Trophoblast cell (in vitro differentiated cells and primary cell): ENCODE measurements around the gene DAZAP1.
A peak's percentile ranks its signal among the peaks of the same experiment; 100 is the strongest.

Experiments used
- DNase-seq, 2 donors: peaks; one replicate each; pipeline ENCODE4 v3.0.0-alpha.2; 2016
- H2AFZ ChIP-seq: 2 replicates; pipeline ENCODE4 v1.6.1; 2013; ENCODE audit warnings: low read length, moderate library complexity, mild to moderate bottlenecking; ENCODE audit not compliant: insufficient read depth, poor library complexity
- H2AK5ac ChIP-seq: 2 replicates; pipeline ENCODE4 v1.6.1; 2013; ENCODE audit warnings: mild to moderate bottlenecking, low read length
- H2BK120ac ChIP-seq: 2 replicates; pipeline ENCODE4 v1.6.1; 2013; ENCODE audit warnings: low read length, mild to moderate bottlenecking, moderate library complexity; ENCODE audit not compliant: insufficient read depth, poor library complexity
- H2BK12ac ChIP-seq: 2 replicates; pipeline ENCODE4 v1.6.1; 2013; ENCODE audit warnings: mild to moderate bottlenecking, low read length, moderate library complexity
- H2BK5ac ChIP-seq: 2 replicates; pipeline ENCODE4 v1.6.1; 2013; ENCODE audit warnings: low read length, low read depth, moderate library complexity, mild to moderate bottlenecking; ENCODE audit not compliant: poor library complexity
- H3K14ac ChIP-seq: 2 replicates; pipeline ENCODE4 v1.6.1; 2013; ENCODE audit warnings: mild to moderate bottlenecking, low read length
- H3K18ac ChIP-seq: 2 replicates; pipeline ENCODE4 v1.6.1; 2013; ENCODE audit warnings: mild to moderate bottlenecking, low read length
- H3K23ac ChIP-seq: 2 replicates; pipeline ENCODE4 v1.6.1; 2013; ENCODE audit warnings: low read length
- H3K27ac ChIP-seq: 2 replicates; pipeline ENCODE4 v1.5.1; 2013; ENCODE audit warnings: low read depth, mild to moderate bottlenecking, inconsistent platforms, low read length, moderate library complexity
- H3K27me3 ChIP-seq: 2 replicates; pipeline ENCODE4 v1.6.1; 2013; ENCODE audit warnings: inconsistent platforms, mild to moderate bottlenecking, low read length, moderate library complexity; ENCODE audit not compliant: insufficient read depth
- H3K36me3 ChIP-seq, 2 experiments: 1 replicate in 1 of 2; 2 replicates in 1 of 2; pipeline ENCODE4 v1.6.1; 2013; ENCODE audit warnings: low read length in 2 of 2, mild to moderate bottlenecking in 2 of 2, moderate library complexity in 1 of 2; ENCODE audit not compliant: insufficient read depth in 2 of 2, control insufficient read depth in 1 of 2
- H3K4ac ChIP-seq: 2 replicates; pipeline ENCODE4 v1.6.1; 2013; ENCODE audit warnings: low read depth, mild to moderate bottlenecking, low read length, moderate library complexity
- H3K4me1 ChIP-seq, 2 experiments: 1 replicate in 1 of 2; 2 replicates in 1 of 2; pipeline ENCODE4 v1.6.1; 2013; ENCODE audit warnings: low read length in 2 of 2, mild to moderate bottlenecking in 2 of 2, moderate library complexity in 1 of 2; ENCODE audit not compliant: insufficient read depth in 2 of 2, control insufficient read depth in 1 of 2
- H3K4me2 ChIP-seq: 2 replicates; pipeline ENCODE4 v1.6.1; 2013; ENCODE audit warnings: inconsistent platforms, mild to moderate bottlenecking, low read length, moderate library complexity
- H3K4me3 ChIP-seq: 2 replicates; pipeline ENCODE4 v1.5.1; 2013; ENCODE audit warnings: mild to moderate bottlenecking, low read depth, low read length, inconsistent platforms
- H3K79me1 ChIP-seq: one replicate; pipeline ENCODE4 v1.6.1; 2013; ENCODE audit warnings: low read length
- H3K79me2 ChIP-seq: 2 replicates; pipeline ENCODE4 v1.6.1; 2013; ENCODE audit warnings: low read length, mild to moderate bottlenecking; ENCODE audit not compliant: control insufficient read depth, insufficient read depth, poor library complexity
- H3K9ac ChIP-seq: 2 replicates; pipeline ENCODE4 v1.6.1; 2013; ENCODE audit warnings: mild to moderate bottlenecking, low read length
- H3K9me3 ChIP-seq: 2 replicates; pipeline ENCODE4 v1.6.1; 2013; ENCODE audit warnings: low read depth, mild to moderate bottlenecking, control low read depth, inconsistent platforms, low read length; ENCODE audit not compliant: insufficient read depth
- H4K12ac ChIP-seq: 2 replicates; pipeline ENCODE4 v1.6.1; 2013; ENCODE audit warnings: low read depth, mild to moderate bottlenecking, low read length, moderate library complexity
- H4K8ac ChIP-seq: 2 replicates; pipeline ENCODE4 v1.6.1; 2013; ENCODE audit warnings: low read depth, mild to moderate bottlenecking, low read length, moderate library complexity
- H4K91ac ChIP-seq: one replicate; pipeline ENCODE4 v1.6.1; 2013; ENCODE audit warnings: low read depth, mild to moderate bottlenecking, low read length, moderate library complexity
- WGBS: extraction: QIAGEN DNeasy Blood & Tissue Kit; methylation state at CpG from one replicate; pipeline ENCODE4 v1.1.7; 2013; ENCODE audit warnings: missing lambda C conversion rate; ENCODE audit not compliant: insufficient read length, insufficient coverage; ENCODE audit errors: extremely low coverage; 5-methylcytosine and 5-hydroxymethylcytosine counted together

Gene DAZAP1

DNA sequence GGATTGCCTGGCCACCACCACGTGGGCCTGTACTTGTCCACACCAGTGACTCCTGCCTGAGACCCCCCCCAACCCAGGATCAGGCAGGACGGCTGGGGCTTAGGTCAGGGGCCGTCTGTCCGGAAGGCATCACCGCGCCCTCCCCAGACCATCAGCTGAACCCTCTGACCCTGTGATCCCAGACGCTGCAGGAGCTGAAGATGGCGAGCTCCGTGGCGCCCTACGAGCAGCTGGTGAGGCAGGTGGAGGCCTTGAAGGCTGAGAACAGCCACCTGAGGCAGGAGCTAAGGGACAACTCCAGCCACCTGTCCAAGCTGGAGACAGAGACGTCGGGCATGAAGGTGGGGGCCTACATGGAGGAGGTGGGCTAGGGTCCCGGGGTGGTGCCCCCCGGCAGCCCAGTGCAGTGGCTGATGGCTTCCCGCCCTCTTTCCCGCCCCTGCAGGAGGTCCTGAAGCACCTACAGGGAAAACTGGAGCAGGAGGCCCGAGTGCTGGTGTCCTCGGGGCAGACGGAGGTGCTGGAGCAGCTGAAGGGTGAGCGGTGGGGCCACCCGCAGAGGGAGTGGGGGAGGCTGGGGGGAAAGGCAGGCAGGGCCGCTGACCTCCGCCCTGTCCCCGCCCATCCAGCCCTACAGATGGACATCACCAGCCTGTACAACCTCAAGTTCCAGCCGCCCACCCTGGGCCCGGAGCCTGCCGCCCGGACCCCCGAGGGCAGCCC, 45.6 kb downstream of the DAZAP1 start:
- Histone ChIP-seq H3K79me1 (no peaks in the 10 kb centered on the region), H3K79me2 (no peaks in the 10 kb centered on the region), H3K4ac (no peak overlapping the region), H2BK12ac (no peak overlapping the region), H3K27ac (no peak overlapping the region), H2AK5ac (no peak overlapping the region), H3K9ac (no peak overlapping the region), H3K23ac (no peak overlapping the region), H2AFZ (no peak overlapping the region), H2BK120ac (no peak overlapping the region), H3K27me3 (peaks cover 40% of the 10 kb centered on the region), H4K8ac (no peak overlapping the region), H3K4me3 (no peak overlapping the region), H3K14ac (no peak overlapping the region), H3K4me2 (no peak overlapping the region), H2BK5ac (no peak overlapping the region), H3K4me1 (no peaks in the 10 kb centered on the region), H4K12ac (no peak overlapping the region), H3K36me3 (no peaks in the 10 kb centered on the region), H4K91ac (no peak overlapping the region), H3K18ac (no peak overlapping the region), H3K9me3 (peaks cover 26% of the 10 kb centered on the region)
- no CpG with 5 or more reads among the region's 30 CpGs for WGBS
- DNase-seq, result no peak

DNA sequence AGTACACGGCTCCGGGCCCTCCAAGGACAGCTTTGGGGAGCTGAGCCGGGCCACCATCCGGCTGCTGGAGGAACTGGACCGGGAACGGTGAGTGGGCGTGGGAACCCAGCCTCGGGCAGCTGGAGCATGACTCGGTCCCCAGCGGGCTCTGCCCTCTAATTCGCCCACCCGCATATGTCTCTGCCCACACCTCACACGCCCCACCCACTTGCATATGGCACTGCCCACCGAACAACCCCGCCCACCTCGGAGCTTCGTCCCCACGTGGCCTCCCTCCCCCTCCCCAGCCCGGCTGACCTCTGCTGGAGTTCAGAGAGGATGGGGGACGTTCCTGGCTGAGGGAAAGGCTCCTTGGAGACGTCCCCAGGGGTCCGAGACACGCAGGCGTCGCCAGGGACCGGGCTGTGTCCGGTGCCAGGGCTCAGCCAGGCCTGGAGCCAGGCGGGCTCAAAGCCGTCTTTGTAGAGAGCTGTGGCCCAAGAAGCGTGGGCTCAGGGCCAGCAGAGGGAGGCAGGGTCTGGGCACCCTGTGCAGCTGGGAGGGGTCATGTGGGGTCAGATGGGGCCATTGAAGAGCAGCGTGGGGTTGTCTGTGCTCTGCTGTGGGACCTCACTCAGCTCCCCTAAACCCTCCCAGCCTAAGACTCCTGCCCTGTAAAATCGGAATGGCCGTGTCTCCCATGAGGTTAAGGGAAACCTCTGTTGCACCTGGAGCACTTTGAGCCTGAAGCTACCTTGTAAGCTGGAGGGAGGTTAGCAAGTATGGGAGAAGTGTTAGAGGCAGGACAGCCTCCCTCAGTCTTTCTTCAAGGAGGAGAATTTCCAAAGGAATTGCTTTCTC, 46.4 kb downstream of the DAZAP1 start:
- WGBS, result no CpG with 5 or more reads among the region's 33 CpGs
- H3K27me3 ChIP-seq, result peaks cover 37% of the 10 kb centered on the region
- H2AFZ ChIP-seq, result no peak overlapping the region
- DNase-seq, result no peak
- no peak overlapping the region for H2BK120ac ChIP-seq
- H3K14ac ChIP-seq, result no peak overlapping the region
- H4K12ac ChIP-seq, result no peak overlapping the region
- no peaks in the 10 kb centered on the region for H3K79me1 ChIP-seq
- H2BK5ac ChIP-seq, result no peak overlapping the region
- H3K36me3 ChIP-seq, result no peaks in the 10 kb centered on the region
- no peak overlapping the region for H2BK12ac ChIP-seq
- no peak overlapping the region for H4K8ac ChIP-seq
- H3K9me3 ChIP-seq, result peaks cover 26% of the 10 kb centered on the region
- H3K9ac ChIP-seq, result no peak overlapping the region
- H3K18ac ChIP-seq, result no peak overlapping the region
- H4K91ac ChIP-seq, result no peak overlapping the region
- H3K23ac ChIP-seq, result no peak overlapping the region
- H2AK5ac ChIP-seq, result no peak overlapping the region
- no peaks in the 10 kb centered on the region for H3K79me2 ChIP-seq
- no peak overlapping the region for H3K4me2 ChIP-seq
- no peak overlapping the region for H3K27ac ChIP-seq
- H3K4me1 ChIP-seq, result no peaks in the 10 kb centered on the region
- H3K4ac ChIP-seq, result no peak overlapping the region
- H3K4me3 ChIP-seq, result no peak overlapping the region

DNA sequence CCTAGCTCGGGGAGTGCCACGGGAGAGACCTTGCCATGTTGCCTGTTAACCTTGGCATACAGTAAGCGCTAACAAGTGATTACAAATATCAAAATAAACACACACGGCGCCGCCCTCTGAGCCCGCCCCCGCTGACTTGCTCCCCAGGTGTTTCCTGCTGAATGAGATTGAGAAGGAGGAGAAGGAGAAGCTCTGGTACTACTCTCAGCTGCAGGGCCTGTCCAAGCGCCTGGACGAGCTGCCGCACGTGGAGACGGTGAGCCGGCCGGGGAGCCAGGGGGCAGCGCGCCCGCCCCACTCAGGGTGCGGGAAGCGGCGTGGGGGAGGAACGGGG, 47.6 kb downstream of the DAZAP1 start:
- peaks cover 23% of the 10 kb centered on the region for H3K9me3 ChIP-seq
- H4K12ac ChIP-seq, result no peak overlapping the region
- H3K27me3 ChIP-seq, result peaks cover 25% of the 10 kb centered on the region

GRCh38 chr19:1455336-1456120, 48.1 kb downstream of the DAZAP1 start:
- H3K4me1 ChIP-seq, result no peaks in the 10 kb centered on the region
- peaks cover 20% of the 10 kb centered on the region for H3K27me3 ChIP-seq
- no peak overlapping the region for H4K12ac ChIP-seq
- no peak overlapping the region for H3K4me2 ChIP-seq
- H3K79me2 ChIP-seq, result no peaks in the 10 kb centered on the region
- no peak overlapping the region for H2BK120ac ChIP-seq
- no CpG with 5 or more reads among the region's 42 CpGs for WGBS
- no peak overlapping the region for H4K91ac ChIP-seq
- no peak overlapping the region for H2AFZ ChIP-seq
- no peak overlapping the region for H3K23ac ChIP-seq
- DNase-seq, result peak in 1 of 2 donors; percentile 51
- H3K27ac ChIP-seq, result no peak overlapping the region
- no peak overlapping the region for H3K9ac ChIP-seq
- H3K79me1 ChIP-seq, result no peaks in the 10 kb centered on the region
- H2BK5ac ChIP-seq, result no peak overlapping the region
- no peak overlapping the region for H3K4me3 ChIP-seq
- no peak overlapping the region for H3K18ac ChIP-seq
- H3K9me3 ChIP-seq, result peaks cover 19% of the 10 kb centered on the region
- no peak overlapping the region for H3K14ac ChIP-seq
- no peak overlapping the region for H3K4ac ChIP-seq
- no peak overlapping the region for H2BK12ac ChIP-seq
- H4K8ac ChIP-seq, result no peak overlapping the region
- peaks cover 3 to 5% of the 10 kb centered on the region in 2 experiments for H3K36me3 ChIP-seq
- no peak overlapping the region for H2AK5ac ChIP-seq

More for the DNA sequence above, 47.6 kb downstream of the DAZAP1 start:
- Histone ChIP-seq H3K14ac (no peak overlapping the region), H3K4me2 (no peak overlapping the region), H2BK120ac (no peak overlapping the region), H3K36me3 (peaks cover 0 to under 1% of the 10 kb centered on the region in 2 experiments), H2BK12ac (no peak overlapping the region), H2AFZ (no peak overlapping the region), H3K4ac (no peak overlapping the region), H3K27ac (no peak overlapping the region), H3K4me1 (no peaks in the 10 kb centered on the region), H3K9ac (no peak overlapping the region), H2BK5ac (no peak overlapping the region), H4K8ac (no peak overlapping the region), H4K91ac (no peak overlapping the region), H3K79me1 (no peaks in the 10 kb centered on the region), H2AK5ac (no peak overlapping the region), H3K23ac (no peak overlapping the region), H3K79me2 (no peaks in the 10 kb centered on the region), H3K4me3 (peak overlapping the region; percentile 18), H3K18ac (no peak overlapping the region)
- DNase-seq, result no peak
- WGBS, result no CpG with 5 or more reads among the region's 22 CpGs
